Vagina (tissue), 2 donors: ENCODE results near the gene EZH2. TPM values are rescaled to one million over a fixed set of nuclear protein-coding genes. Genes with fewer than 3 reads are reported as not detected.

Source experiments
- DNase-seq, 2 donors: peaks; one replicate each; pipeline ENCODE4 v3.0.0-alpha.2; 2017; ENCODE audit errors: extremely low spot score in 2 of 2
- H3K27ac ChIP-seq: fragments of 200-600 bp; sonication (generic); one replicate; pipeline ENCODE4 v1.5.1; 2019
- H3K27me3 ChIP-seq: fragments of 200-600 bp; sonication (generic); one replicate; pipeline ENCODE4 v1.5.1; 2019
- H3K36me3 ChIP-seq, 2 donors: fragments of 200-600 bp; sonication (generic); one replicate each; pipeline ENCODE4 v1.5.1; 2017 to 2019
- H3K4me1 ChIP-seq: fragments of 200-600 bp; sonication (generic); one replicate; pipeline ENCODE4 v1.5.1; 2019
- H3K4me3 ChIP-seq, 2 donors: fragments of 200-600 bp; sonication (generic); 1 replicate in 1 of 2; 2 replicates in 1 of 2; pipeline ENCODE4 v1.5.1; 2016 to 2019
- H3K9me3 ChIP-seq: fragments of 200-600 bp; sonication (generic); one replicate; pipeline ENCODE4 v1.5.1; 2019
- CTCF ChIP-seq, 3 experiments: fragments of 450-650 bp in 2 of 3; fragments of 200-600 bp in 1 of 3; sonication (generic) in 1 of 3; IDR thresholded peaks; one replicate each; pipeline ENCODE4 v1.5.1; 2017 to 2019; ENCODE audit warnings: antibody characterized with exemption in 3 of 3, mild to moderate bottlenecking in 2 of 3, moderate library complexity in 2 of 3
- POLR2A ChIP-seq, 2 donors: fragments of 450-650 bp; IDR thresholded peaks; one replicate each; pipeline ENCODE4 v1.6.1; 2017; ENCODE audit warnings: antibody characterized with exemption in 2 of 2, mild to moderate bottlenecking in 2 of 2, moderate library complexity in 2 of 2
- POLR2AphosphoS5 ChIP-seq, 2 donors: sonication (generic); formaldehyde crosslinking; IDR thresholded peaks; one replicate each; pipeline ENCODE4 v1.9.0; 2017; ENCODE audit warnings: antibody characterized with exemption in 2 of 2, mild to moderate bottlenecking in 2 of 2, low read depth in 1 of 2; ENCODE audit not compliant: insufficient read depth in 1 of 2
- intact Hi-C: fragments of 100-400 bp; cut with DNase I; formaldehyde crosslinking; loops from one replicate; pipeline ENCODE4 v1.15.1; 2023
- total RNA-seq: library from RNA; depleted of rRNA; stranded (reverse); fragments of >200 nt; gene quantifications from one replicate; pipeline ENCODE4 v1.2.3, GENCODE V29; 2016

Gene EZH2
- total RNA-seq, 1 donor from 2014 or later: 7.9 TPM

GRCh38 chr7:148819697-148820360 lies 64.3 kb downstream of the EZH2 start:
- no peak for TF ChIP-seq CTCF (IDR thresholded peaks at IDR 0.05)
- no peak for TF ChIP-seq POLR2A (IDR thresholded peaks at IDR 0.05)
- TF ChIP-seq POLR2AphosphoS5 (IDR thresholded peaks at IDR 0.05; ENCODE audit: insufficient read depth in 1 of 2, low read depth in 1 of 2): no peak
- Histone ChIP-seq H3K4me1 (no peaks in the 10 kb centered on the region), H3K9me3 (no peaks in the 10 kb centered on the region), H3K27me3 (no peaks in the 10 kb centered on the region), H3K27ac (no peak overlapping the region), H3K36me3 (no peaks in the 10 kb centered on the region), H3K4me3 (no peak overlapping the region)
- intact Hi-C loops: no loop called here
- DNase-seq: no peak

- no peak for TF ChIP-seq CTCF (IDR thresholded peaks at IDR 0.05)
- TF ChIP-seq POLR2A (IDR thresholded peaks at IDR 0.05): no peak
- TF ChIP-seq POLR2AphosphoS5 (IDR thresholded peaks at IDR 0.05; ENCODE audit: insufficient read depth in 1 of 2, low read depth in 1 of 2): no peak
- no peak for DNase-seq
- H3K4me1 ChIP-seq: no peaks in the 10 kb centered on the region
- peaks cover 0 to 3% of the 10 kb centered on the region in 2 donors for H3K36me3 ChIP-seq
- H3K27ac ChIP-seq: no peak overlapping the region
- intact Hi-C loops: no loop called here
- H3K4me3 ChIP-seq: no peak overlapping the region
- no peaks in the 10 kb centered on the region for H3K9me3 ChIP-seq
- no peaks in the 10 kb centered on the region for H3K27me3 ChIP-seq
These were observed 68.5 kb downstream of the EZH2 start for GRCh38 chr7:148815612-148816011.

- H3K36me3 ChIP-seq: peaks cover 0 to 3% of the 10 kb centered on the region in 2 donors
- no peaks in the 10 kb centered on the region for H3K4me1 ChIP-seq
- H3K27me3 ChIP-seq: no peaks in the 10 kb centered on the region
- intact Hi-C loops: no loop called here
- no peaks in the 10 kb centered on the region for H3K9me3 ChIP-seq
- H3K27ac ChIP-seq: no peak overlapping the region
- no peak for DNase-seq
- TF ChIP-seq POLR2A (IDR thresholded peaks at IDR 0.05) (no peak), POLR2AphosphoS5 (IDR thresholded peaks at IDR 0.05; ENCODE audit: insufficient read depth in 1 of 2, low read depth in 1 of 2) (no peak), CTCF (IDR thresholded peaks at IDR 0.05) (no peak)
- no peak overlapping the region for H3K4me3 ChIP-seq
These were observed 69.0 kb downstream of the EZH2 start for GRCh38 chr7:148814922-148815559.

DNA sequence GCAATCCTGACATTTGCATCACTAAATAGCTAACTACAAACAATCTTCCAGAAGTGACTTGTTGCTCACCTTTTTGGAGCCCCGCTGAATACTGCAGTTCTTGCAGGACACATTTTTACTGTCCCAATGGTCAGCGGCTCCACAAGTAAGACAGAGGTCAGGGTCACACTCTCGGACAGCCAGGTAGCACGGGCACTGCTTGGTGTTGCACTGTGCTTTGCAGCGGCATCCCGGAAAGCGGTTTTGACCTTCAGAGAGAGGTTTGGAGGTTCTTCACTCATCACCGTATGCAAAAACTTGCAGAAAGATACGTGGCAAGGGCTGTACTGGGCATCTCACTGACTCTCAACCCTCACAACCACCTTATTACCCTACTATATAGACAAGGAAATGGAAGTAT lies 70.2 kb downstream of the EZH2 start:
- Histone ChIP-seq H3K36me3 (peaks cover 0 to 6% of the 10 kb centered on the region in 2 donors), H3K4me3 (no peak overlapping the region), H3K4me1 (no peaks in the 10 kb centered on the region), H3K9me3 (no peaks in the 10 kb centered on the region), H3K27me3 (no peaks in the 10 kb centered on the region), H3K27ac (no peak overlapping the region)
- TF ChIP-seq CTCF (IDR thresholded peaks at IDR 0.05) (no peak), POLR2A (IDR thresholded peaks at IDR 0.05) (no peak), POLR2AphosphoS5 (IDR thresholded peaks at IDR 0.05; ENCODE audit: insufficient read depth in 1 of 2, low read depth in 1 of 2) (no peak)
- DNase-seq: no peak
- intact Hi-C loops: no loop called here

GRCh38 chr7:148811892-148812291 lies 72.2 kb downstream of the EZH2 start:
- Histone ChIP-seq H3K4me1 (no peaks in the 10 kb centered on the region), H3K27me3 (no peaks in the 10 kb centered on the region), H3K4me3 (no peak overlapping the region), H3K27ac (no peak overlapping the region), H3K36me3 (peaks cover 0 to 7% of the 10 kb centered on the region in 2 donors), H3K9me3 (no peaks in the 10 kb centered on the region)
- intact Hi-C loops: no loop called here
- TF ChIP-seq POLR2A (IDR thresholded peaks at IDR 0.05) (no peak), CTCF (IDR thresholded peaks at IDR 0.05) (no peak), POLR2AphosphoS5 (IDR thresholded peaks at IDR 0.05; ENCODE audit: insufficient read depth in 1 of 2, low read depth in 1 of 2) (no peak)
- no peak for DNase-seq
